GM18502 (cell line): ENCODE measurements around the gene ELOA2.
"Not testable (repeated sequence)": the region's sequence is repeated elsewhere in the genome, so short reads cannot be mapped to it uniquely, and the experiment has no call there.

Experiments
- ATAC-seq: cut with Tn5 transposase; IDR thresholded peaks from one replicate; pipeline ENCODE4 v1.9.1; 2021; ENCODE audit warnings: mild to moderate bottlenecking; ENCODE audit not compliant: unreplicated experiment, poor library complexity

The ELOA2 gene

DNA sequence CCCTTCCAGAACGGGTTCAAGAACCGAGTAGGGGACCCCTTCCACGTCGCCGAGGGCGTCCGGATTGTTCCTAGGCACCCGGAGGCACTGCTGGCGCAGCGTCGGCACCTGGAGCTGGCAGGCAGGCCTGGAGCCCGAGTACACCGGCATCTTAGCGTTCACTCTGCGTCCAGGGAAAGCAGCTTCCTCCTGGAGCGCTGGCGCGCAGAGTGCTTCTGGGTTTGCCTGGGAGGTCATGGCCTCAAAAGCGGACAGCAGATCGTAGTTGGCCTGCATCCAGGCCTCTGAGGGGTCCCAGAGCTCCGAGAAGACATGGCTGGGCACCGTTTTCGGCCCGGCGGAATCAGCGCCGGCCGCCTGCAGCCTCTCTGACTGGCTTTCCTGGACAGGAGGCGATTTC lies 12.6 kb downstream of the ELOA2 start:
- ATAC-seq = not testable (repeated sequence)

DNA sequence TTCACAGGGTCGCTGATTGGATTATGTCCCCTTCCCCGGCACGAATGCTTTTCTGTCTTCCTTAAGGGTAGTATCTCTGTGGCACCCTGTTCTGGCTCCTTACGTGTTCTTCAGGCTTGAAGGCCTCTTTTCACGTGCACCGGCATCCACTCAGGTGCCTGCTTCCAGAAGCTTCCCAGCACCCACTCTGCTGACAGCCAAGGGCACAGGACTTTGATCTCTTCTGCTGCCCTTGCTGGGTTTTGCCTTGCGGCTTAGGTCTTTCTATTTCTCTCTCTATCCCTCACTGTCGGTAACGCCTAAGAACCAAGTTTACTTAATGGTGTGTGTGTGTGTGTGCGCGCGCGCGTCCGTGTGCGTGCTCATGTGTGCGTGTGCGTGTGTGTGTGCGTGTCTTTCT lies 14.7 kb downstream of the ELOA2 start:
- ATAC-seq = not testable (repeated sequence)

DNA sequence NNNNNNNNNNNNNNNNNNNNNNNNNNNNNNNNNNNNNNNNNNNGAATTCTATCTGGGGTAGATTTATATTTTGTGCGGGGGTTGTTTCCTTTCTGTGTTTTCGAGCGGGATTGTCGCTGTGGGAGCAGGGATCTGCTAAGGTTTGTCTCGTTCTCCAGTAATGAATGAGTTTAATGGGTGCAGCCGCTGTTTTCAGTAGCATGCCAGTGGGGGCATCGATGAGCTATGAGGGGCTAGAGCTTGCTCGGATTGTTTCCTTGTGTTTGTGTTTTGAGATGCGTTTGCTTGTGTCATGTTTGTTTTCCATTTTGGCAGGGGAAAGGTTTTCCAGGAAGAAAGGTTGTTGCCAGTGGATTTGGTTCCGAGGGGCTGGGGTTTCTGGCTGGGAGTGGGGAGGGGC lies 15.6 kb downstream of the ELOA2 start:
- ATAC-seq = not testable (repeated sequence)
